Measurements from ENCODE around the gene EFNA2. TPM values are rescaled to one million over a fixed set of nuclear protein-coding genes. Genes with fewer than 3 reads are reported as not detected.
"Not testable (repeated sequence)": the region's sequence is repeated elsewhere in the genome, so short reads cannot be mapped to it uniquely, and the experiment has no call there.

EFNA2 gene
- total RNA-seq, 1 experiment from 2014 or later, result not detected

DNA sequence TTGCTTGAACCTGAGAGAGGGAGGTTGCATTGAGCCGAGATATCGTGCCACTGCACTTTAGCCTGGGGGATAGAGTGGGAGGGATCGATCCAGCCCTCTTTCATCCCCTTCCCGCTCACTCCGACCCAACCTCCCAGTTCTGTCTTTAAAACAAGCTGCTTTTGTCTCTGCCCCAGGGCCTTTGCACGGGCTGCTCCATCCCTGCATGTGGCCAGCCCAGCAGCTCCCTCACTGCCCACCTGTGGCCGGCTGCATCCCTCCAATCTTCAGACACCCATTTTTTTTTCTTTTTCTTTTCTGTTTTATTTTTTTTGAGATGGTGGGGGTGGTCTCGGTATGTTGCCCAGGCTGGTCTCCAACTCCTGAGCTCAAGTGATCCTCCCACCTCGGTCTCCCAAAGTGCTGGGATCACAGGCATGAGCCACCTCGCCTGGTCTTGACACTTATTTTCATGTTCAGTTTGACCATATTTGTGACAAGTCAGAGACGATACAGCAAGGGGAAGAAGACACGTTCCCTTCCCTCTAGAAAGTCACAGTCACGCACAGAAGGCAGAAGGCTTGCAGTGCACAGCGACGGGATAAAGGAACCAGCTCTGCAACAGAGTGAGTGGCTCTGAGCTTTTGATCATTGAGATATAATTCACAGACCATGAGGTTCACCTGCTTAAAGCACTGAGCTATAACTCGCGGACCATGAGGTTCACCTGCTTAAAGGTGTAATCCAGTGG is 31.8 kb downstream of the EFNA2 start:
- no TSS peak for BruUV-seq (replicated peaks)
- no peaks in the 10 kb centered on the region for H3K79me2 ChIP-seq (ENCODE audit: low read length)
- H3K27me3 ChIP-seq (ENCODE audit: low read length), result no peaks in the 10 kb centered on the region
- peaks cover 8% of the 10 kb centered on the region for H3K4me1 ChIP-seq (ENCODE audit: insufficient read depth, low read length)
- H3K9ac ChIP-seq (ENCODE audit: low read length), result no peak overlapping the region
- no peak for TF ChIP-seq EZH2 (IDR thresholded peaks at IDR 0.05; ENCODE audit: low read length, unreplicated experiment)
- no peak for TF ChIP-seq EZH2phosphoT487 (IDR thresholded peaks at IDR 0.05; ENCODE audit: borderline replicate concordance, low read length)
- TF ChIP-seq, protein P1, sequence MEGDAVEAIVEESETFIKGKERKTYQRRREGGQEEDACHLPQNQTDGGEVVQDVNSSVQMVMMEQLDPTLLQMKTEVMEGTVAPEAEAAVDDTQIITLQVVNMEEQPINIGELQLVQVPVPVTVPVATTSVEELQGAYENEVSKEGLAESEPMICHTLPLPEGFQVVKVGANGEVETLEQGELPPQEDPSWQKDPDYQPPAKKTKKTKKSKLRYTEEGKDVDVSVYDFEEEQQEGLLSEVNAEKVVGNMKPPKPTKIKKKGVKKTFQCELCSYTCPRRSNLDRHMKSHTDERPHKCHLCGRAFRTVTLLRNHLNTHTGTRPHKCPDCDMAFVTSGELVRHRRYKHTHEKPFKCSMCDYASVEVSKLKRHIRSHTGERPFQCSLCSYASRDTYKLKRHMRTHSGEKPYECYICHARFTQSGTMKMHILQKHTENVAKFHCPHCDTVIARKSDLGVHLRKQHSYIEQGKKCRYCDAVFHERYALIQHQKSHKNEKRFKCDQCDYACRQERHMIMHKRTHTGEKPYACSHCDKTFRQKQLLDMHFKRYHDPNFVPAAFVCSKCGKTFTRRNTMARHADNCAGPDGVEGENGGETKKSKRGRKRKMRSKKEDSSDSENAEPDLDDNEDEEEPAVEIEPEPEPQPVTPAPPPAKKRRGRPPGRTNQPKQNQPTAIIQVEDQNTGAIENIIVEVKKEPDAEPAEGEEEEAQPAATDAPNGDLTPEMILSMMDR (conservative IDR thresholded peaks at IDR 0.05; ENCODE audit: low read depth, low read length), result no peak
- H2AFZ ChIP-seq (ENCODE audit: low read length), result no peak overlapping the region
- ChIA-PET POLR2A (ENCODE audit: unreplicated experiment) (no interaction called here), CTCF (no interaction called here)
- H3K4me2 ChIP-seq (ENCODE audit: low read length), result no peak overlapping the region
- H3F3A ChIP-seq (ENCODE audit: low read length, unreplicated experiment), result no peaks in the 10 kb centered on the region
- H3K9me3 ChIP-seq (ENCODE audit: low read length), result no peaks in the 10 kb centered on the region
- no peaks in the 10 kb centered on the region for H3K9me2 ChIP-seq (replicated peaks; ENCODE audit: low read length)
- no peak for DNase-seq
- no peak for ATAC-seq
- no peaks in the 10 kb centered on the region for H3K36me3 ChIP-seq (ENCODE audit: low read depth, low read length)
- H3K27ac ChIP-seq (ENCODE audit: low read length), result no peak overlapping the region
- no peak overlapping the region for H3K4me3 ChIP-seq (ENCODE audit: low read length)
- H4K20me1 ChIP-seq (ENCODE audit: low read length), result no peaks in the 10 kb centered on the region
- intact Hi-C loops (cut with micrococcal nuclease), result no loop called here

DNA sequence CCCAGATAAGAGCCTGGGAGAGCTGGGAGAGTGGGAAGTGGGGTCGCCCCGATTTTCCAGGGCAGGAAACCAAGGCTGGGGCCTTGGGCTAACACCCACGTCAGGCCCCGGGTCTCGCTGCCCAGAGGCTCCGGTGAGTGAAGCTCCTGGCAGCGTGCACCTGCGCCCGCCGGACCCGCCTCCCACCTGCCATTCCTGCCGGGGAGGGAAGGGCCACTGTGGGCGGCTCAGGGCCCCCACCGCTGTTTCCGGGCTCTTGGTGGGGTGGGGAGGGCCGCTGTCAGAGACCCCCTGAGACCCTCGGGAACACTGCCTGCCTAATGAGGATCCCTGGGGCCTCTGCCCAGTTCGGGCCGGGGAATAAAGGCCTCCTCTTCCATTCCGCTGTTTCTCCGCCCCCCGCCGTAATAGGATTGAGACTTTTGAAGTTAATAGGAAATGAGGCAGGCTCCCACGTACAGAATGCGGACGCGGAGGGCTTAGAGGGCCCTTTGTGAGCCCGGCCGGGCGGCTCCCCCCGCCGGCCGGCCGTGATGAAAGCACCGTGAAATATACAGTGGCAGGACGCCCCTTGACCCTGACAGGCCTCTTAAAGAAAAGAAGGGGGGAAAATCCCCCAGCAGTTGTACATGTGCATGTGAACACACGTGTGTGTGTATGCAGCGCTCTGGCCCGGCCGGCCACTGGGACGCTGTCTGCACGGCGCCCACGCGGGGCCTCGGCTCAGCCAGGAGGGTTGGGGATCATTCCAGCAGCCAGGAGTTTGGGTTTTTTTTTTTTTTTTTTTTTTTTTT is 33.2 kb downstream of the EFNA2 start:
- ATAC-seq (no peak), DNase-seq (no peak)
- H3K27me3 ChIP-seq (ENCODE audit: low read length), result no peaks in the 10 kb centered on the region
- H3K4me2 ChIP-seq (ENCODE audit: low read length), result no peak overlapping the region
- H3K4me1 ChIP-seq (ENCODE audit: insufficient read depth, low read length), result no peaks in the 10 kb centered on the region
- no peaks in the 10 kb centered on the region for H3K79me2 ChIP-seq (ENCODE audit: low read length)
- H3K9ac ChIP-seq (ENCODE audit: low read length), result no peak overlapping the region
- CTCF ChIA-PET, result no interaction called here
- intact Hi-C loops (cut with micrococcal nuclease), result no loop called here
- H2AFZ ChIP-seq (ENCODE audit: low read length), result no peak overlapping the region
- H3K27ac ChIP-seq (ENCODE audit: low read length), result no peak overlapping the region
- no TSS peak for BruUV-seq (replicated peaks)
- no peaks in the 10 kb centered on the region for H3K9me2 ChIP-seq (replicated peaks; ENCODE audit: low read length)
- TF ChIP-seq, protein P1 (conservative IDR thresholded peaks at IDR 0.05; ENCODE audit: low read depth, low read length), result no peak
- TF ChIP-seq EZH2phosphoT487 (IDR thresholded peaks at IDR 0.05; ENCODE audit: borderline replicate concordance, low read length) (no peak), EZH2 (IDR thresholded peaks at IDR 0.05; ENCODE audit: low read length, unreplicated experiment) (no peak)
- no peak overlapping the region for H3K4me3 ChIP-seq (ENCODE audit: low read length)
- H3K9me3 ChIP-seq (ENCODE audit: low read length), result no peaks in the 10 kb centered on the region
- H3K36me3 ChIP-seq (ENCODE audit: low read depth, low read length), result no peaks in the 10 kb centered on the region
- H4K20me1 ChIP-seq (ENCODE audit: low read length), result no peaks in the 10 kb centered on the region
- no peaks in the 10 kb centered on the region for H3F3A ChIP-seq (ENCODE audit: low read length, unreplicated experiment)
- POLR2A ChIA-PET (ENCODE audit: unreplicated experiment), result no interaction called here

DNA sequence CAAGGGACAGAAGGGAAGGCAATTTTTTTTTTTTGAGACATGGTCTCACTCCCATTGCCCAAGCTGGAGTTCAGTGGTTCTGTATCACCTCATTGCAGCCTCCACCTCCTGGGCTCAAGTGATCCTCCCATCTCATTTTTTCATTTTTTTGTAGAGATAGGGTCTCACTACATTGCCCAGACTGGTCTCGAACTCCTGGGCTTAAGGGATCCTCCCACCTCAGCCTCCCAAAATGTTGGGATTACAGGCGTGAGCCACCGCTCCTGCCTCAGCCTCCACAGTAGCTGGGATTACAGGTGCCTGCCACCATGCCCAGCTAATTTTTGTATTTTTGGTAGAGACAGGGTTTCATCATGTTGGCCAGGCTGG is 34.6 kb downstream of the EFNA2 start:
- H3K9me2 ChIP-seq (replicated peaks; ENCODE audit: low read length); H3K27me3 ChIP-seq (ENCODE audit: low read length); DNase-seq; BruUV-seq (replicated peaks); H3K4me1 ChIP-seq (ENCODE audit: insufficient read depth, low read length); H4K20me1 ChIP-seq (ENCODE audit: low read length); H3F3A ChIP-seq (ENCODE audit: low read length, unreplicated experiment); ATAC-seq; H3K4me2 ChIP-seq (ENCODE audit: low read length); H3K4me3 ChIP-seq (ENCODE audit: low read length); H3K79me2 ChIP-seq (ENCODE audit: low read length); intact Hi-C loops (cut with micrococcal nuclease); H3K9ac ChIP-seq (ENCODE audit: low read length); H3K9me3 ChIP-seq (ENCODE audit: low read length); H3K36me3 ChIP-seq (ENCODE audit: low read depth, low read length); CTCF ChIA-PET; POLR2A ChIA-PET (ENCODE audit: unreplicated experiment); H2AFZ ChIP-seq (ENCODE audit: low read length); H3K27ac ChIP-seq (ENCODE audit: low read length): not testable (repeated sequence)

Measured in PC-3 (cell line).